NAMALWA (cell line): ENCODE data around the gene GGCX.
"Not testable (repeated sequence)": the region's sequence is repeated elsewhere in the genome, so short reads cannot be mapped to it uniquely, and the experiment has no call there.

Source experiments
- DNase-seq: peaks from one replicate; pipeline ENCODE4 v3.0.0-alpha.2; 2015; ENCODE audit warnings: low spot score

The GGCX gene

DNA sequence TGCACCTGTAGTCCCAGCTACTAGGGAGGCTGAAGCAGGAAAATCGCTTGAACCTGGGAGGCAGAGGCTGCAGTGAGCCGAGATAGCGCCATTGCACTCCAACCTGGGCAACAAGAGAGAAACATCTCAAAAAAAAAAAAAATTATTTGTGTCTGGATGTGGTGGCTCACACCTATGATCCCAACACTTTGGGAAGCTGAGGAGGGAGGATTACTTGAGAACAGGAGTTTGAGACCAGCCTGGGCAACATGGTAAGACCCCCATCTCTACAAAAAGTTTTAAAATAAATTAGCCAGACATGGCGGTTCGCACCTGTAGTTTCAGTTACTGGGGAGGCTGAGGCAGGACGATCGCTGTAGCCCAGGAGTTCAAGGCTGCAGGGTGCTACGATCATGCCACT, 14.4 kb upstream of the GGCX start:
- DNase-seq: no peak

DNA sequence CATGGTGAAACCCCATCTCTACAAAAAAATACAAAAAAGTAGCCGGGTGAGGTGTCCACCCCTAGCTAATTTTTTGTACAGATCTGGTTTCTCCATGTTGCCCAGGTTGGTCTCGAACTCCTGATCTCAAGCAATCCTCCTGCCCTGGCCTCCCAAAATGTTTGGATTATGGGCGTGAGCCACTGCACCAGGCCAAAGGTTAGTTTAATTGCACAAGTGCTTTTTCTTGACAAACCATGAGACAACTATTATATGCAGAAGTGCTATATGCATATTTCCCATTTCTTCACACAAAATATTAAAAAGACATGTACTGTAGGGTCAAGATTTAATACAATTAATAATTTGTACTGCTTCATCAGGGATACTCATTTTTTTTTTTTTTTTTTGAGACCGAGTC, 5.0 kb upstream of the GGCX start:
- no peak for DNase-seq

DNA sequence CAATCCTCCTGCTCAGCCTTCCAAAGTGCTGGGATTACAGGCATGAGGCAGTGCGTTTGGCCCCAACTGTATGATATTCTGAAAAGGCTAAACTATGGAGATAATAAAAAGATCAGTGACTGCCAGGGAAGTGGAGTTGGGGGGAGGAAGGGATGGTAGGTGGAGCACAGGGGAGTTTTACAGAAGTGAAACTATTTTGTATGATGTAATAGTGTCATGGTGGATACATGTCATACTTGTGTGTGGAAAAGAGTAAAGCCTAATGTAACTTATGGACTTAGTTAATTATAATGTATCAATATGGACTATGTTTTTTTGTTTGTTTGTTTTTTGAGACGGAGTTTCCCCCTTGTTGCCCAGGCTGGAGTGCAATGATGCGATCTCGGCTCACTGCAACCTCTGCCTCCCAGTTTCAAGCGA, 2.9 kb upstream of the GGCX start:
- peak; percentile 79 for DNase-seq

DNA sequence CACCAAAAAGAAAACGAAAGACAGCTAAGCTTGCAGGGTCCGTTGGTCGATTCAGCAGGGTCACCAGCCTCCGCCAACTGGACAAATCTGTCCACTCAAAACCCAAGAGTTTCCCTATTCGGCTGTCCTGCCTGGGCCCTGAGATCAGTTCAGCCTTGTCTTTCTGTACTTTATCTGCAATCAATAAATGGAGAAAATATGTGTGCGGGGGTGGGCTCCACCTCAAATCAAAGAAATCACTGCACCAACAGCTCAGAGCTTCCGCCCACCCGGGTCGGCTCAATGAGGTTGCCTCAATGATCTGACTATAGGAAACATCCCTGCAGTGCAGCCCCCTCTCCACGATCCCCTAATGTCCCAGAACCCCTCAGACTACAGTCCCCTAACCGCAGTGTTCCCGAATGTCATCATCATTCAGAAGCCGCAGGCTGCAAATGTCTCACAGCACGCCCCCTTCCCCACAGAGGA, 447 bp downstream of the GGCX start:
- DNase-seq: no peak

DNA sequence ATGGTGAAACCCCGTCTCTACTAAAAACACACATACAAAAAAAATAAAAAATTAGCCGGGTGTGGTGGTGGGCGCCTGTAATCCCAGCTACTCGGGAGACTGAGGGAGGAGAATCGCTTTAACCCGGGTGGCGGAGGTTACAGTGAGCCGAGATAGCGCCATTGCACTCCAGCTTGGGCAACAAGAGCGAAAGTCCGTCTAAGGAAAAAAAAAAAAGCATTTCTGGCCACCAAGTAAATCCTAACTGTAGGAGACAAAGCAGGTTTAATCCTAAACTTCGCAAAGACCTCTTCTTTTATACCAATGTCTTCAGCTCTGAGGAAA, 928 bp downstream of the GGCX start:
- not testable (repeated sequence) for DNase-seq

DNA sequence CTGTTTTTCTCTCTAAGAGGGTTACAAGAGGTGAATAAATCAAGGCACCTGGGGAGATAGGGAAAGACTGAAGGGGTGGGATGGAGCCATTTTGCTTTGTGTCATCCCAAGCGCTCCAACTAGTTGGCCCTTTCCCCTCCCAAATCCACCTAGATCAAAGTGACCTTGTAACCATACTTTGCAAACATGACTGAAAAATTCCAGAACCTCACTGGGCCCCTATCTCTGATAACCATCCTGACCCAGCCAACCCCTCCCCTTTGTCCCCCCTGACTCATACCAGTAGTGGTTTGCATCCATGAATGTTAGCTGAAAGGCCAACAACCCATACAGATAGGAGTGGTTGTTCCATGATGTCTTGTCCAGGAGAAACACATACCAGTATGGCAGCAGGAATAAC, 3.1 kb downstream of the GGCX start:
- DNase-seq: no peak

DNA sequence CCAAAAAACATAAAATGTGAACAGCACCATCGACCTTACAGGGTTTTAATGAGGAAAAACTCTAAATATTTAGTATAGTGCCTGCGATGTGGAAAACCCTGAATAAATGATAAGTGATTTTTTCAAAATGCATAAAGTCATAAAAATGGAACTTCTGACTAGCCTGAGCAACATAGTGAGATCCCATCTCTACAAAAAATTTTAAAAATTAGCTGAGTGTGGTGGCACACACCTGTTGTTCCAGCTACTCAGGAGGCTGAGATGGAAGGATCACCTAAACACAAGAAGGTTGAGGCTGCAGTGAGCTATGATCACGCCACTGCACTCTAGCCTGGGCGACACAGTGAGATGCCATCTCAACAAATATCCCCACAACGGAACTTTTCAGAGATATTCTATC, 4.2 kb downstream of the GGCX start:
- DNase-seq: no peak

DNA sequence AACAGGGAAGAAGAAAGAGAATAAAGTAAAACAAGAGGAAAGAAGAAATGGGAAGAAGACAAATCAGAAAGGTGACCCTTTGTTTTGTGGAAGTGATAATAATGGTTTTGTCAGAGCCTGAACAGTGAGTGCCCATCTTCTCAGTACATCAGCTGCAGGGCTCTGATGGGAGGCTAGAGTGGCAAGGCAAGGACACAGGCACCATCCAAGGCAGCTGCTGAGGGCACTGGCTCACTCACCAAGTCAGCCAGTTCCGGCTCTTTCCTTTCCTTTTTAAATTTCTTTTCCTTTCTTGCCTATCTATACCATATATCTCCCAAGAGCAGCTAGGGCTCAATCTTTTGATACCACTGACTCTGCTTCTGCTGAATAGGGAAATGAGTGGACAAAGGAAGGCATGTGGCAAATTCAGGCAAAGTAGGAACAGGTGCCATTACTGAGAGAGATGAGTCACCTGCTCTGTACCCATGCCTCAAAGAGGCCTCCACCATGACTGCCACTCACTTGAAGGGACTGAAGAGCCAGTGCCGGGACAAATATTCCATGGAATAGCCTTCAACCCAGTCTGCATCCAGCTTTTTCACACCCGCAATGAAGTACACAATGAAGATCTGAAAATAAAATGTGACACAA, 6.2 kb downstream of the GGCX start:
- no peak for DNase-seq

DNA sequence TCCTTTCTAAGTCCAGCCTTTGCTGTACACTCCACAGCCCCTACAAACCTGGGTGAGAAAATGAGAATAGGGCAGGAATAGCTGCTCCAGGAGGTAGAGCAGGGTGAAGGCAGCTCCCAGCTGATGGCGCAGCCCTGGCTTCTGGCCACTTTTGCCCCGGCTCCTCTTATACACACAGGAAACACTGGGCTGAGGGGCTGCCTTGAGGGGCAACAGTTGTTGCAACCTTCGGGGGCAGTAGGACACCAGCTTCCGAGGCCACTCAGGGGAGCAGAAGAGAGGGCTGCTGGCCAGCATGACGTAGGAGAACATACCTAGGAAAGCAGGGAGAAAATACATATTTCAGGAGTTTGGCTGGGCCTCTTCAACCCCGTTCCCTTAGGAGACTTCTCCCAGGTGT, 8.1 kb downstream of the GGCX start:
- DNase-seq: no peak

DNA sequence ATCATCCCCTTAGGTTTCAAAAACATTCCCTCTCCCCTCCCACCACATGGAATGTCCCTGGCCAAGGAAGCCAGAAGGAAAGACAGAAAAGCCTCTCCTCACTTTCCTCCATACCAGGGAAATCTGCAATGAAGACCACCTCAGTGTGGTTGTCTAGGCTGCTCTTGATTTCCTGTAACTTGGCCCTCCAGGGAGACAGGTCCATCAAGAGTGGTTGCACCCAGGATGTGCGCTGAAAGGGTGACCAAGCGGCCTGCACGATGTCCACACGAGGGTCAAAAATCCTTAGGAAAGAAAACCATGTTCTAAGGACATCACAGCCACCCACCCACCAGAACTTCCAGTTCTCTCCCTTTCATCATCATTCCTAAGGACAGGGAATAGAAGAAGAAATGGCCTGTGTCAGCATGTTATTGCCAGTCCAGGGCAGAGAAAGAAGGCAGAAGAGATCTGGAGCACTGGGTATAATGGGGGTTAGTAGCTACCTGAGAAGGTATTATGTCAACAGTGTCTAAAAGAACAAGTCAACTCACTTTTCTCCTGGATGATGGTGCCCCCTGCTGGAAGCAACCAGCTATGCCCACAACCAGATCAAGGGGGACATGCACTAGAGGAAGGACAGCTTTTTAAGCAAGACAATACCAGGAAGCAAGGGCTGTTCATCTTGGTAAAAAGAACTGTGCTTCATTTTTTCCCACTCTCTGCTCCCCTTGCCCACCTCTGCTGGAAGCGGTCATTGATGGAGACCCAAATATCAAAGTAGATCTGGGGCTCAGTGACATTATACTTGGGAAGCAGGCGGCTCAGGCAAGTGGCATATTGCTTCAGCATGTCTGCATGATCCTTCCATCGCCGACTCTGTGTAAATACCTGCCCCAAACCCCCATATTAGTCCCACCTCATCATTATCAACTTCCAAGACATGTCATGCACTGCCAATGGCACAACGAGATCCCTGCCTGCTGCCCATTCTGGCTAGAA, 9.3 kb downstream of the GGCX start:
- DNase-seq: peak; percentile 93

DNA sequence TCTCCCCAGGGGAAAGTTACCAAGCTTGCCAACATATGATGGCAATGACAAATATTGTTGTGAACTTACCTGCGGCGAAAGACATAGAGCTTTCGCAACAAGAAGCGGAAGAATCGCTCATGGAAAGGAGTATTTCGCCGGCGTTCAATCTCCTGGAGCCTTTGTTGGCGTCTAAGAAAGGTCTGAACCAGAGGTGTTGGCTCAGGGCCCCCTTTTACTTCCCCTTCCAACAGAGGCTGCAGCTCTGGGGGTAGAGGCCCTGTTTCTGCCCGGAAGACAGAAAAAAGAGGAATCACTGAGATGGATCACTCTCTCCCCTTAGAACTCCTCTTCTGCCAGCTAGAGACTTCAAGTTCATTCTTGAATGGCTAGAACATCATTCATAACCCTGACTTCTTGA, 10.8 kb downstream of the GGCX start:
- DNase-seq: no peak

DNA sequence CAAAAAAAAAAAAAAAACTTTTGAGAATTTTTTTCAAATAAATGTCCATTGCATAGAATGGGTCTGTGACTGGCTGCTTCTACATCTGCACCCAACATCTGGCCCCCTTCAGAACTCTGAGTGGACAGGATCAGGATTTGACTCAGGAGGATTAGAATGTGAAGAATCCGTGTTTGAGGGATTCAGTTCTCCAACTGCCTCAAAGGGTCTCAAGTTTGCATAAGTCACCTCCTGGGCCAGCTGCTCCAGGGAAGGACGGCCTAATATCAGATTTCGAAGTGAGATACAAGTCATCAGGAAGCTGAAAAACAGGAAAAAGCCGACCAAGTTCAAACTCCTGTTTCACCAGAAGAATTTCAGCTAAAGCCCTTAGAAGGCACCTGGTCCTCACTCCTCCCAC, 11.5 kb downstream of the GGCX start:
- DNase-seq: no peak

DNA sequence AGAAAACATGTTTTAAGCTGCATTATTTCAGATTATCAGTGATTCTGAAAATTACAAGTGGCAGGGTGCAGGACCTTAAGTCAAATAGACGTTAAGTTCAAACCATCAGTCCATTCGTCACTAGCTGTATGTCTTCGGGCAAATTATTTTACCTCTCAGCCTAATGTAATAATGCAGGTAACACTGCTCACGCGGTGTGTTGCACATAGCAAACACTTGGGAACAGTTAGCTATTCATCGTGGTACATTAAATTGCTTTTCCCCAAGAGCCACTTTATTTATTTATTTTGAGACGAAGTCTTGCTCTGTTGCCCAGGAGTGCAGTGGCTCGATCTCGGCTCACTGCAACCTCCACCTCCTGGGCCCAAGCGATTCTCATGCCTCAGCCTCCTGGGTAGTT, 12.2 kb downstream of the GGCX start:
- DNase-seq: peak; percentile 25

DNA sequence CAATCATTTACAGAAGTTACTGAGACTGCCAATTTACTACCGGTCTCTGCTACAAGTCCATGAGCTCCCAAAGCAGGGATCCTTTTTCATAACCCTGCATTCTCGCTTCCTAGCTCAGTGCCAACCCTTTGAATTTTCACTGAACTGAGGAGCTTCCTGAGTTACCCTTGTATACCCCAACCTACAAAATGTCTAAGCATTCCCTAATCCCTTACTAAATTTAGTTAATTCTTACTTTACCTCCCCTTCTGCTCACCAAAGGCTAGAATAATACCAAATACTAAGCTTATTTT, 12.7 kb downstream of the GGCX start:
- DNase-seq: no peak

DNA sequence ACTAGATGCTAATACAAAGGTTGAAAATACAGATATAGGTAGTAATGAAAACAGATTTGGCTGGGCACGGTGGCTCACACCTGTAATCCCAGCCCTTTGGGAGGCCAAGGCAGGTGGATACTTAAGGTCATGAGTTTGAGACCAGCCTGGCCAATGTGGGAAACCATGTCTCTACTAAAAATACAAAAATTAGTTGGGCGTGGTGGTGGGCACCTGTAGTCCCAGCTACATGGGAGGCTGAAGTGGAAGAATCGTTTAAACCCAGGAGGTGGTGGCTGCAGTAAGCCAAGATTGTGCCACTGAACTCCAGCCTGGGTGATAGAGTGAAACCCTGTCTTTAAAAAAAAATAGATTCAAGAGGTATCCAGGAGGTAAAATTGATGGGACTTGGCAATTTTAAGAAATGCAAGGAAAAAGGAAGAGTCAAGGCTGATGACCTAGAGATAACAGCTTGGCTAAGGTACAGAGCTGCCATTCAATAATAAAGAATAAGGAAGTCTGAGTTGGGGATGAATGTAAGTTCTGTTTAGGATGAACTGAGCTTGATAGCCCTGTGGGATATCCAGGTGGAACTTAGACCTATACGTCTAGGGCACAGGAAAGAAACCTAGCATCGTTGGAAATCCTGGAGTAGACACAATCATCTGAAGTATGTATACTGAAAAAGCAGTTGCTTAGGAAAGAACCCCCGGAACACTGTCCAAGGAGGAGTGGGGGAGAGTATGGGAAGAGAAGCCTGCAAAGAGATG, 13.3 kb downstream of the GGCX start:
- peak; percentile 38 for DNase-seq

DNA sequence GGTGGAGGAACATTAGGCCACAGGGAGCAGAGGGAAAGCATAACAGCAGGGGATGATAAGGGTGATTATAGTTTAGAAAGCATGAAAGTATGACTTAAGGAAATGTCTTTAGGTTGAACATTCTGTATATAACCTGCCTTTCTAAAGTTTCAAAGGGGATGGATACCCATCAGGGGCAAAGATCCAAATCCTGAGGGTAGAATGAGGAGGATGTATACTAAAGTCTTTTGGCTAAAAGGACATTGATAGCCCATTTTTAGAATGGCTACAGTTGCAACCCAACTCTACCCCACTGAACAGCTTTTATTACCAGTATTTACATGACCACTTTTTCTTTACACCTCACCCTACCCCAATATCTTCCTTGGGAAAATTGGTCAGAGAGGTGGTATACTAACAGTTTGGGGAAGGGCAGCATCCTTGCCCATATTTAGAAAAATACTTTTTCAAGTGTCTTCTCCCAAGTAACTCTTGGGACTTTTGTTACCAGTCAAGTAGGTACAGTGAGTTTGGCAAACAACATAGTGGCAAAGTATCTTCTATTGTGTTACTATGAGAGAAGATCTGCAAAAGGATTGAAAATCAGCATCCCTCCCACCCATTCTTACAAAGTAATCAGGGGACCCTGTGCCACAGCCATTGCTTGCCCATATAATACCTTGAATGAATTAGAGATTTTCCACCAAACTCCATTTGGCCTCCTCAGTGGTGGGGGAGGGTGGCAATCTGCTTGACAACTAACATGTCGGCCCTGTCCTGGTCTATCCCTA, 14.0 kb downstream of the GGCX start:
- DNase-seq: peak; percentile 59

DNA sequence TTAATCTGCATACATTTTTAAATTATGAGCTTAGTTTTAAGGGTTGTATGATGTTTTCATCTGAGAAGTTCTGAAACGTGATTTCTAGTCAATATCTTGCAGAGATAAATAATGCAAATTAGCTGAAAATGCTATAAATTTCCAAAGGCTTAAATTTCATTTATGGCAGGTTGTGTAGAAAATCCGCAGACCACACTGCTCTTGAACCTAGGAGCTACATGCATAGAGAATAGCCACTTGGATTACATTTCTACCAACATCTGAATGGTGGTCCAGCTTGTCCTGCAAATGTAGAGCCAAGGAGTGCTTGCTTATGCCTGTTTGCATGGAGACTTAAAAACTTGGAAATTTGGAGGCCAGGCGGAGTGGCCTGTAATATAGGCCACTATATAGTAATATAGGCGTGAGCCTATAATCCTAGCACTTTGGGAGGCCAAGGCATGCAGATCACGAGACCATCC, 15.5 kb downstream of the GGCX start:
- DNase-seq: peak; percentile 53

DNA sequence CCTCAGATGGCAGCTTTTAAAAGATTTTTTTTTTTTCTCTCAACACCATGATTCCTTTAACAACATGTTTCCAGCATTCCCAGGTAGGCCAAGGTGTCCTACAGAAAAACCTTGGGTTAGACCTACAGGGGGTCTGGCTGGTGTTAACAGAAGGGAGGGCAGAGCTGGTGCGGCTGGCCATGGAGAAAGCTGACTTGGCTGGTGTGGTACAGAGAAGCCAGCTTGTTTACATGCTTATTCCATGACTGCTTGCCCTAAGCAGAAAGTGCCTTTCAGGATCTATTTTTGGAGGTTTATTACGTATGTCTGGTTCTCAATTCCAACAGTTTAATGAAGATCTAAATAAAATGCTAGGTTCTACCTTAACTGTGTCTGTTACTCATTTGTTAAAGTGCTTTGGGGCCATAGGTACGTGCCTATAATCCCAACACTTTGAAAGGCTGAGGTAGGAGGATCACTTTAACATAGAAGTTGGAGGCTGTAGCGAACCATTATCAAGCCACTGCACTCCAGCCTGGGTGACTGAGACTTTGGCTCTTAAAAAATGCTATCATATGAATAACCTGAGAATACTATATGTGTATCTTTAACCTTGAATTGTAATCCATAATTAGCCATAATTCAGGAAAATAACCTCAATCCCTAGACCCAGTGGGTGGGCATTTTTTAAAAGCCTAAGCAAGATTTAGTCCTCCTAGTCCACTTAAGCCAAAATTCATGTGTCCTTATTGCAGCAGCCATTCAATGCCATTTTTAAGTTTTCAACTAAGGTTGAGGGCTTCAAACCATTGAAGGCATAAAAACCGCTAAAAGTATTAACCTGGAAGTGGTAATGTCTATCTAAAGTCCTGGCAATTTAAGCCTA, 16.1 kb downstream of the GGCX start:
- DNase-seq: peak; percentile 46

DNA sequence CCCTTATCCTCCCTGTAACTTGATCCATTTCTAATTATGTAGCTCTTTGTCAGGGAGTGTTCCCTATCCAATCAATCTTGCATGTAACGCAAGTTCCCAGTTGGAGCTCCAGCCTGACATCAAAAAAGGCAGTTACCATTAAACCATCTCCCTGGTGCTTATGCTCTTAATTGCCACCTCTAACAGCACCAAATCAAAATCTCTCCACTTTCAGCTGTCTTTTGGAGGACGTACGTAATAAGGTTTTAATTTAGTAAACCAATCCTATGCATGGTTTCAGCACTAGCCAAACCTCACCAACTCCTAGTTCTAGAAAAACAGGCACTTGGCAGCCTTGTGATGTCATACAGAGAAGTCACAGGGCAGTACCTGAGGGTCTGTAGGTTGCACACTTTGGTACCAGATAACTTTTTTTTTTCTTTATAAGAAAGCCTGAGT, 17.0 kb downstream of the GGCX start:
- DNase-seq: peak; percentile 36

DNA sequence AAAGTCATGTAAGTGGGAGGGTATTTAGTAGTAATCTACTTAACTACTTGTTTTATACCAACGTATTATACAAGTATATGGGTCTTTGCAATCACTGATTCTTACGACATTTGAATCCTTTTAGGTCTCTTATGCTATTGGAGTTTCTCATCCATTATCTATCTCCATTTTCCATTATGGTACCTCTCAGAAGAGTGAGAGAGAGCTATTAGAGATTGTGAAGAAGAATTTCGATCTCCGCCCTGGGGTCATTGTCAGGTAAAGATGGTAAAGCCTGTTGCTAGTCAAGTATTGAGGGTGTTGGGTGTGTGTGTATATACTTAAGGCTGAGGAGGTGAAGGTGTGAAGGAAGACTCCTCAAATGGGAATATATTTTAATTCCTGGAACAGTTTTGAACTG, 18.5 kb downstream of the GGCX start:
- DNase-seq: no peak
